DOHH2 (cell line): Measurements from ENCODE around the gene CACHD1.

Source experiments
- H3F3A ChIP-seq: fragments of 200-600 bp; sonication (generic), shearing (Covaris generic); 2 replicates; pipeline ENCODE4 v1.6.0; 2016; ENCODE audit warnings: antibody characterized with exemption, mild to moderate bottlenecking; ENCODE audit not compliant: control insufficient read depth, insufficient read depth
- H3K27ac ChIP-seq: fragments of 200-600 bp; sonication (generic); 2 replicates; pipeline ENCODE4 v1.5.1; 2014; ENCODE audit warnings: low read depth, mild to moderate bottlenecking, low read length, moderate library complexity
- H3K27me3 ChIP-seq: fragments of 200-600 bp; sonication (generic); 2 replicates; pipeline ENCODE4 v1.6.1; 2014; ENCODE audit warnings: mild to moderate bottlenecking, low read length, mixed read lengths; ENCODE audit not compliant: control insufficient read depth
- H3K36me3 ChIP-seq: fragments of 200-600 bp; sonication (generic); 2 replicates; pipeline ENCODE4 v1.6.1; 2014; ENCODE audit warnings: mild to moderate bottlenecking, low read length, moderate library complexity, mixed read lengths; ENCODE audit not compliant: control insufficient read depth
- H3K4me1 ChIP-seq: fragments of 200-600 bp; sonication (generic); 2 replicates; pipeline ENCODE4 v1.6.1; 2014; ENCODE audit warnings: mild to moderate bottlenecking, low read length, mixed read lengths; ENCODE audit not compliant: control insufficient read depth
- H3K4me2 ChIP-seq: fragments of 200-600 bp; sonication (generic); 2 replicates; pipeline ENCODE4 v1.6.0; 2014; ENCODE audit warnings: mild to moderate bottlenecking, low read length, moderate library complexity
- H3K4me3 ChIP-seq: fragments of 200-600 bp; sonication (generic); 2 replicates; pipeline ENCODE4 v1.5.1; 2014; ENCODE audit warnings: mild to moderate bottlenecking, low read length, mixed read lengths
- H3K79me2 ChIP-seq: fragments of 200-600 bp; sonication (generic); 2 replicates; pipeline ENCODE4 v1.6.1; 2014; ENCODE audit warnings: mild to moderate bottlenecking, low read length, mixed read lengths; ENCODE audit not compliant: control insufficient read depth
- H3K9me2 ChIP-seq: fragments of 200-600 bp; sonication (generic); replicated peaks from 2 replicates; pipeline ENCODE4 v1.6.1; 2014; ENCODE audit warnings: mild to moderate bottlenecking, low read length, mixed read lengths; ENCODE audit not compliant: control insufficient read depth
- H3K9me3 ChIP-seq: fragments of 200-600 bp; sonication (generic); 2 replicates; pipeline ENCODE4 v1.6.1; 2014; ENCODE audit warnings: antibody characterized with exemption, low read length, mixed read lengths; ENCODE audit not compliant: control insufficient read depth, insufficient read depth
- H4K20me1 ChIP-seq: fragments of 200-600 bp; sonication (generic); 2 replicates; pipeline ENCODE4 v1.6.0; 2014; ENCODE audit warnings: low read depth, mild to moderate bottlenecking, antibody characterized with exemption, low read length, moderate library complexity; ENCODE audit not compliant: control insufficient read depth, insufficient read depth
- CTCF ChIP-seq: fragments of 200-600 bp; sonication (generic); IDR thresholded peaks from one replicate; pipeline ENCODE4 v1.5.1; 2014; ENCODE audit warnings: antibody characterized with exemption, mild to moderate bottlenecking, low read depth, low read length; ENCODE audit not compliant: poor library complexity, severe bottlenecking
- EZH2phosphoT487 ChIP-seq: fragments of 200-600 bp; sonication (generic); IDR thresholded peaks from 2 replicates; pipeline ENCODE4 v1.6.1; 2017; ENCODE audit warnings: borderline replicate concordance, mild to moderate bottlenecking, antibody characterized with exemption, low read length, moderate library complexity, mixed read lengths

CACHD1 gene

DNA sequence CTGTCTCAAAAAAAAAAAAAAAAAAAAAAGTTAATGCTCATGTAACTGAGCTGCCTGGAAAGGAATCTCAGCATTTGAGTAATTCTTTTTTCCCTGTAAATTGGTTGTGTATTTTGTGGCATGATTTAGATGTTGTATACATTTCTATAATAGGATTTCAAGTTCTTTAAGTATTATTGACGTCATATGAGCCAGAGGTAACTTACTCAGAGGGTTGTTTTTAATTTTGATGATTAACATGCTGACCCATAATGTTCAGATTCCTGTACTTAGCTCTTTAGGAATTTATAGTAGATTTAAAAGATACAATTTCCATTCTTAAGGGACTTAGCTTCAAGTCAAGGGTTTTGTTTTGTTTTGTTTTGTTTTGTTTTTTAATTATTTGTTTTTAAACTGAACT lies 120.4 kb downstream of the CACHD1 start:
- H3F3A ChIP-seq = no peaks in the 10 kb centered on the region
- no peaks in the 10 kb centered on the region for H4K20me1 ChIP-seq
- no peaks in the 10 kb centered on the region for H3K9me2 ChIP-seq
- no peaks in the 10 kb centered on the region for H3K9me3 ChIP-seq
- H3K27me3 ChIP-seq = 0 out of 2 replicates have a peak, but pooled peaks cover 2% of the 10 kb centered on the region
- H3K27ac ChIP-seq = no peak overlapping the region
- no peaks in the 10 kb centered on the region for H3K4me1 ChIP-seq
- H3K4me3 ChIP-seq = no peak overlapping the region
- H3K4me2 ChIP-seq = no peak overlapping the region
- H3K79me2 ChIP-seq = no peaks in the 10 kb centered on the region
- H3K36me3 ChIP-seq = no peaks in the 10 kb centered on the region
- TF ChIP-seq EZH2phosphoT487 (no peak), CTCF (no peak)

DNA sequence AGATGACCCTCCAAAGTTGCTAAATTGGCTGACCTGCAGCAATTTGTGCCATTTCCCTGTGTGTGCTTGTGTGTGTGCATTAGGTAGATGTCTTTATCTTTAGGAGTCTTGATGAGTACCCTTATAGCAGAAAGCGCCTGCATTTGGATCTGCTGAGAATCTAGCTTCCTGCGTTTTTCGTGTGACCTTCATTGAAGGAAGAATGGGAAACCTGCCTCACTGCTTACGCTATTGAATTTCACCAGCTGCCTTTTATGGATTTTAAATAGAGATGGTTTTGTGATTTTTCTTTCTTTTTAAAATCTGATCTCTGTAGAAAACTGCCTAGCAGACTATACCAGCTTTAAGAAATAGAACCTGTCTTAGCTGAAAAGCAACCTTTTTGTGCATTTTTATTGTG lies 124.5 kb downstream of the CACHD1 start:
- Histone ChIP-seq H4K20me1 (no peaks in the 10 kb centered on the region), H3K27me3 (no peaks in the 10 kb centered on the region), H3K9me3 (no peaks in the 10 kb centered on the region), H3K4me2 (no peak overlapping the region), H3K9me2 (no peaks in the 10 kb centered on the region), H3K27ac (no peak overlapping the region), H3K4me3 (no peak overlapping the region), H3F3A (no peaks in the 10 kb centered on the region), H3K79me2 (no peaks in the 10 kb centered on the region), H3K36me3 (no peaks in the 10 kb centered on the region), H3K4me1 (no peaks in the 10 kb centered on the region)
- TF ChIP-seq EZH2phosphoT487 = no peak
- no peak for TF ChIP-seq CTCF

GRCh38 chr1:64595871-64596515 lies 126.1 kb downstream of the CACHD1 start:
- no peak overlapping the region for H3K4me2 ChIP-seq
- no peak overlapping the region for H3K27ac ChIP-seq
- no peaks in the 10 kb centered on the region for H3F3A ChIP-seq

More at GRCh38 chr1:64595871-64596515, 126.1 kb downstream of the CACHD1 start:
- H3K36me3 ChIP-seq = no peaks in the 10 kb centered on the region
- no peaks in the 10 kb centered on the region for H3K9me2 ChIP-seq
- TF ChIP-seq EZH2phosphoT487 (no peak), CTCF (no peak)
- no peaks in the 10 kb centered on the region for H3K9me3 ChIP-seq
- H3K27me3 ChIP-seq = no peaks in the 10 kb centered on the region
- H4K20me1 ChIP-seq = no peaks in the 10 kb centered on the region
- H3K4me3 ChIP-seq = no peak overlapping the region
- H3K4me1 ChIP-seq = no peaks in the 10 kb centered on the region
- no peaks in the 10 kb centered on the region for H3K79me2 ChIP-seq
